Epithelial cell of esophagus (primary cell): ENCODE measurements around the gene GALNT9.

Experiments used
- DNase-seq: peaks from one replicate; pipeline ENCODE4 v3.0.0; 2010; ENCODE audit warnings: low read depth
- H3K4me3 ChIP-seq: 2 replicates; pipeline ENCODE4 v1.5.1; 2011; ENCODE audit warnings: mild to moderate bottlenecking, low read length, control low read depth
- CTCF ChIP-seq: IDR thresholded peaks from 2 replicates; pipeline ENCODE4 v1.5.1; 2011; ENCODE audit warnings: low read depth, mild to moderate bottlenecking, low read length, control low read depth, inconsistent platforms; ENCODE audit not compliant: insufficient read depth; ENCODE audit errors: missing control alignments

Gene GALNT9

GRCh38 chr12:132346471-132347175 is 17.2 kb upstream of the GALNT9 start:
- DNase-seq, result no peak
- no peak for TF ChIP-seq CTCF
- H3K4me3 ChIP-seq, result no peak overlapping the region

DNA sequence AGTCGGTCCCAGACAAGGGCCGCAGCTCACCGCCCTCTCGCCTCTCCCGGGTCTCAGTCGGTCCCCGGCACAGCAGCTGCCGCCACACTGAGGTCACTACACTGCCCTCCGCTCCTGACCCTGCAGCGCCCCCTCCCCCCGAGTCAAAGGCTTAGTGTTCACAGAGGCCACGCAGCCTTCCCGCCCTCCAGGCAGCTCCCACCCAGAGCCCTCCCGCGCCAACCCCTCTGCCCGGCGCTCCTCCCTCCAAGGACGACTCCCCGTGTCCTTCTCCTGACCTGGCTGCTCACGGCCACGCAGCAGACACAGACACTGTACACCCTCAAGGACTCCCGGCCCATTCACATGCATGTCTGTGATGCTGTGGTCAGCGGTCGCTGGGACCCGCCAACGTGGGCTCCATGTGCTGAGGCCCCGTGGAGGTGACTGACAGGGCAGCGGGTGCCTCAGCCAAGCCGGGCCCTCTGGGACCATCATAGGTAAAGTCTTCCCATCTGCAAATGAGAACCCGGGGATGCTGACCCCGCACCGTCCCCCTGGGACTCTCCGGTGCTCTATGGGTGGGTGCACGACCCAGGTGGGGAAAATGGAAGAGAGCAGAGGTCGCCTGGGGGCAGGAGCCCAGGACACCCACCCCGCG is 16.3 kb upstream of the GALNT9 start:
- DNase-seq, result no peak
- no peak overlapping the region for H3K4me3 ChIP-seq
- no peak for TF ChIP-seq CTCF

DNA sequence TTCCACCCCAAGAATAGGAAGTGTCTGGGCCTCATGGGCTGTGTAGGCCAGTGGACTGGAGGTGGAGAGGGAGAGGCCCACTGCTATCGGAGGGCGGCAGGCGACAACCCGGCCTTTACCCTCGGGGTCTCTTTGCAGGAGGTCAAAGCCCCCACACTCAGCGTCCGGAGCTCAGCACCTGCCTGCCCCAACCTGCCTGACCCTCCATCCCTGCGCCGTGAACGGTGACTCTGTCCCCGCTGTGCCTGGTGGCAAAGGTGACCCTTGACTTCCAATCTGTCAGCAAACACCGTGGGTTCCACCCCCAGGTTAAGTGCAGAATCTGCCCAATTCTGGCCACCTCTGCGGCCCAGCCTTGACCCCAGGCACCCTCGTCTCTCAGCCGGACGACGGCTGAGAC is 15.7 kb upstream of the GALNT9 start:
- no peak overlapping the region for H3K4me3 ChIP-seq
- no peak for TF ChIP-seq CTCF
- no peak for DNase-seq

GRCh38 chr12:132344601-132345000 is 15.2 kb upstream of the GALNT9 start:
- DNase-seq, result no peak
- no peak for TF ChIP-seq CTCF
- no peak overlapping the region for H3K4me3 ChIP-seq

- TF ChIP-seq CTCF, result no peak
- no peak overlapping the region for H3K4me3 ChIP-seq
- DNase-seq, result no peak
These were observed 14.8 kb upstream of the GALNT9 start for GRCh38 chr12:132344181-132344580.

- no peak for TF ChIP-seq CTCF
- no peak overlapping the region for H3K4me3 ChIP-seq
- DNase-seq, result no peak
These were observed 14.1 kb upstream of the GALNT9 start for GRCh38 chr12:132343294-132344004.
